ENCODE data around the gene POLR2H. TPM values are rescaled to one million over a fixed set of nuclear protein-coding genes. Genes with fewer than 3 reads are reported as not detected.

Gene POLR2H
- total and polyA plus RNA-seq, 8 donors = 54.7 to 98.6 (median 85.3) TPM

DNA sequence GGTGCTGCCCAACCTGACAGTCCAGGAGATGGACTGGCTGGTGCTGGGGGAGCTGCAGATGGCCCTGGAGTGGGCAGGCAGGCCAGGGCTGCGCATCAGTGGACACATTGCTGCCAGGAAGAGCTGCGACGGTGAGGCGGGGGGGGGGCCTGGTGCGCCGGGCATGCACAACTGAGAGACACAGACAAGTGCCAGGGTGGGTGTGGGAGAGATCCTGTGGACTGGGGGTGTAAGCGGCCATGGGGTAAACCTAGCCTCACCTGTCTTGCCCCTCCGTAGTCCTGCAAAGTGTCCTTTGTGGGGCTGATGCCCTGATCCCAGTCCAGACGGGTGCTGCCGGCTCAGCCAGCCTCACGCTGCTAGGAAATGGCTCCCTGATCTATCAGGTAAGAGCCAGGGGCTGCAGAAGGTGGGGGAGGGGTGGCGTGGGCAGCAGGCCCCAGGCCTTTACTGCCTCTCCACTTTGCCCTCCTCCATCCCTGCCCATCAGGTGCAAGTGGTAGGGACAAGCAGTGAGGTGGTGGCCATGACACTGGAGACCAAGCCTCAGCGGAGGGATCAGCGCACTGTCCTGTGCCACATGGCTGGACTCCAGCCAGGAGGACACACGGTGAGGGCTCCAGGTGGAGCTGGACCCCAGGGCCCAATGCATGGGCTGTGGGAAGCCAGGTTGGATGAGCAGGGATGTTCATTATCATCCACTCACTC is 21.7 kb downstream of the POLR2H start:
- H3K4me1 ChIP-seq = peaks cover 11 to 18% of the 10 kb centered on the region in 2 donors
- TF ChIP-seq, protein P1, sequence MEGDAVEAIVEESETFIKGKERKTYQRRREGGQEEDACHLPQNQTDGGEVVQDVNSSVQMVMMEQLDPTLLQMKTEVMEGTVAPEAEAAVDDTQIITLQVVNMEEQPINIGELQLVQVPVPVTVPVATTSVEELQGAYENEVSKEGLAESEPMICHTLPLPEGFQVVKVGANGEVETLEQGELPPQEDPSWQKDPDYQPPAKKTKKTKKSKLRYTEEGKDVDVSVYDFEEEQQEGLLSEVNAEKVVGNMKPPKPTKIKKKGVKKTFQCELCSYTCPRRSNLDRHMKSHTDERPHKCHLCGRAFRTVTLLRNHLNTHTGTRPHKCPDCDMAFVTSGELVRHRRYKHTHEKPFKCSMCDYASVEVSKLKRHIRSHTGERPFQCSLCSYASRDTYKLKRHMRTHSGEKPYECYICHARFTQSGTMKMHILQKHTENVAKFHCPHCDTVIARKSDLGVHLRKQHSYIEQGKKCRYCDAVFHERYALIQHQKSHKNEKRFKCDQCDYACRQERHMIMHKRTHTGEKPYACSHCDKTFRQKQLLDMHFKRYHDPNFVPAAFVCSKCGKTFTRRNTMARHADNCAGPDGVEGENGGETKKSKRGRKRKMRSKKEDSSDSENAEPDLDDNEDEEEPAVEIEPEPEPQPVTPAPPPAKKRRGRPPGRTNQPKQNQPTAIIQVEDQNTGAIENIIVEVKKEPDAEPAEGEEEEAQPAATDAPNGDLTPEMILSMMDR (IDR thresholded peaks at IDR 0.05) = no peak
- H3K27ac ChIP-seq = no peak overlapping the region
- H3K36me3 ChIP-seq = no peaks in the 10 kb centered on the region
- intact Hi-C loops (cut with DNase I) = no loop called here
- peaks cover 16 to 64% of the 10 kb centered on the region in 2 donors for H3K27me3 ChIP-seq
- H3K9me3 ChIP-seq = no peaks in the 10 kb centered on the region
- no peak for ATAC-seq
- no peak for DNase-seq
- no peak overlapping the region for H3K4me3 ChIP-seq

DNA sequence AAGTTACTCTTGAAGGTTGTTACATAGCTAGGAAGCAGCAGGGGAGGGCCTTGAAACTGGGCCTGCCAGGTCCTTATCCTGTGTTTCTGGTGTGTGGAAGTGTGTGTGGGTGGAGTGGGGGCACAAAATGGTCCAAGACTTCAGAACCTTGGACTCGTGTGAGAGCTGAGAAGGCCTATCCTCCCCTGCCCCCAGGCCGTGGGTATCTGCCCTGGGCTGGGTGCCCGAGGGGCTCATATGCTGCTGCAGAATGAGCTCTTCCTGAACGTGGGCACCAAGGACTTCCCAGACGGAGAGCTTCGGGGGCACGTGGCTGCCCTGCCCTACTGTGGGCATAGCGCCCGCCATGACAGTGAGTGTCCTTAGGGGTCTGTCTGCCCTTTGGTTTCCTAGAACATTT is 22.8 kb downstream of the POLR2H start:
- H3K9me3 ChIP-seq = no peaks in the 10 kb centered on the region
- DNase-seq (no peak), ATAC-seq (no peak)
- intact Hi-C loops (cut with DNase I) = no loop called here
- H3K27ac ChIP-seq = no peak overlapping the region
- TF ChIP-seq, protein P1 (IDR thresholded peaks at IDR 0.05) = no peak
- peaks cover 11 to 18% of the 10 kb centered on the region in 2 donors for H3K4me1 ChIP-seq
- peaks cover 16 to 61% of the 10 kb centered on the region in 2 donors for H3K27me3 ChIP-seq
- no peaks in the 10 kb centered on the region for H3K36me3 ChIP-seq
- no peak overlapping the region for H3K4me3 ChIP-seq

DNA sequence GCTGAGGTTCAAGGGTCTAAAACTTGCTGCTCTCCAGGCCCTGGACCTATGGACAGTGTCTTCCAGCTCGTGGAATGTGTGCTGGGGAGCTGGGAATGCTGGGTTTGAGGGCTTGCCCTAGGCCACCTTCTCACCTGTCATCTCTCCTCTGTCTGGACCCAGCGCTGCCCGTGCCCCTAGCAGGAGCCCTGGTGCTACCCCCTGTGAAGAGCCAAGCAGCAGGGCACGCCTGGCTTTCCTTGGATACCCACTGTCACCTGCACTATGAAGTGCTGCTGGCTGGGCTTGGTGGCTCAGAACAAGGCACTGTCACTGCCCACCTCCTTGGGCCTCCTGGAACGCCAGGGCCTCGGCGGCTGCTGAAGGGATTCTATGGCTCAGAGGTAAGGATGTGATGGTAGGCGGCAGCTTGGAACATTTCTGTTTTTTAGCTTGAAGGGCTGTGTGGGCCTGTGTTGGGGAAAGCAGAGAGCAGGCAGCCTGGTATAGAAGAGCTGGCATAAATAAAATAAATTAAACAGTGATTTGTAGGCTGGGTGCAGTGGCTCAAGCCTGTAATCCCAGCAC is 23.4 kb downstream of the POLR2H start:
- no peak for ATAC-seq
- intact Hi-C loops (cut with DNase I) = no loop called here

DNA sequence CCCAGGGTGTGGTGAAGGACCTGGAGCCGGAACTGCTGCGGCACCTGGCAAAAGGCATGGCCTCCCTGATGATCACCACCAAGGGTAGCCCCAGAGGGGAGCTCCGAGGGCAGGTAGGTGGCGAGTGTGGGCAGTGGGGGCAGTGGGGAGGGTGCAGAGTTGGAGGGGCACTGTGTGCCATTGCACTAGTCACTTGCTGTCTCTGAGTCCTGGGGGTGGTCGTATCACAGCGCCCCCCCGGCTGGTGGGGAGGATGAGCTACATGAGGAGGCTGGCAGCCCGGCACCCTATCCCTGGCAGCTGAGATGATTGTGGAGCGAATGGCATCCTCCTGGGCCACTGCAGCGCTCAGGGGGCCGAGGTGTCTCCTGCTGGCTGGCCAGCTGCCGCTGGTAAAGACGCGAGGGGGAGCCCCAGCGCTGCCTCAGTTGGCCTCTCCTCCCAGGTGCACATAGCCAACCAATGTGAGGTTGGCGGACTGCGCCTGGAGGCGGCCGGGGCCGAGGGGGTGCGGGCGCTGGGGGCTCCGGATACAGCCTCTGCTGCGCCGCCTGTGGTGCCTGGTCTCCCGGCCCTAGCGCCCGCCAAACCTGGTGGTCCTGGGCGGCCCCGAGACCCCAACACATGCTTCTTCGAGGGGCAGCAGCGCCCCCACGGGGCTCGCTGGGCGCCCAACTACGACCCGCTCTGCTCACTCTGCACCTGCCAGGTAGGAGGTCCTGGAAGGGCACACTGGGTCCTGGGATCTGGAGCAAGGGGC is 24.7 kb downstream of the POLR2H start:
- no peaks in the 10 kb centered on the region for H3K9me3 ChIP-seq
- intact Hi-C loops (cut with DNase I) = no loop called here
- ATAC-seq = no peak
- H3K27me3 ChIP-seq = peaks cover 9 to 46% of the 10 kb centered on the region in 2 donors
- H3K4me1 ChIP-seq = peaks cover 5 to 7% of the 10 kb centered on the region in 2 donors
- no peak for DNase-seq
- no peak overlapping the region for H3K4me3 ChIP-seq
- TF ChIP-seq, protein P1 (IDR thresholded peaks at IDR 0.05) = no peak
- H3K27ac ChIP-seq = no peak overlapping the region
- H3K36me3 ChIP-seq = no peaks in the 10 kb centered on the region

More for the DNA sequence above, 23.4 kb downstream of the POLR2H start:
- Histone ChIP-seq H3K9me3 (no peaks in the 10 kb centered on the region), H3K27ac (no peak overlapping the region), H3K4me3 (no peak overlapping the region), H3K4me1 (peaks cover 11 to 18% of the 10 kb centered on the region in 2 donors), H3K36me3 (no peaks in the 10 kb centered on the region), H3K27me3 (peaks cover 16 to 57% of the 10 kb centered on the region in 2 donors)
- TF ChIP-seq, protein P1 (IDR thresholded peaks at IDR 0.05) = no peak
- DNase-seq = no peak

DNA sequence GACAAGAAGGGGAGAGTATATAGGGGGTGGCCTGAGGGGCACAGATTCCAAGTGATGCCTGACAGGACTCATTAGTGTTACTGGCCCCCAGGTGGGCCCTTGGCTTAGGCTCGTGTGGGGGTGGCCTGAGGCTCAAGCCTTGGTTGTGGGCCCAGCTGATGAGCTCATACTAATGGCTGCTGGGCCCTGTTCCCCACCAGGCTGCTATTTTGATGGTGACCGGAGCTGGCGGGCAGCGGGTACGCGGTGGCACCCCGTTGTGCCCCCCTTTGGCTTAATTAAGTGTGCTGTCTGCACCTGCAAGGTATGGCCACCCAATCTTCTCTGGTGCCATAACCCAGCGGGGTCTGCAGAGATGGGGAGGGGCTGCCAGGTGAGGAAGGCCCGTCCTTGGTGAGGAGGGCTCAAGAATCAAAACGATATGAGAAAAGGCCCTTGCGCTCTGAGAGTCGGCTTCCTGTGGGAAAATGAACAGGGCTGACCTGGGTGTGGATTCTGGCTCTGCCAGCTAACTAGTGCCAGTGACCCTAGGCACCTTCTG is 25.7 kb downstream of the POLR2H start:
- Histone ChIP-seq H3K9me3 (no peaks in the 10 kb centered on the region), H3K36me3 (no peaks in the 10 kb centered on the region), H3K4me3 (no peak overlapping the region), H3K27me3 (peaks cover 0 to 36% of the 10 kb centered on the region in 2 donors), H3K4me1 (no peaks in the 10 kb centered on the region), H3K27ac (no peak overlapping the region)
- intact Hi-C loops (cut with DNase I) = no loop called here
- TF ChIP-seq, protein P1 (IDR thresholded peaks at IDR 0.05) = no peak
- no peak for DNase-seq
- ATAC-seq = no peak

Measured in left lung (tissue), 10 donors.